ENCODE data around the gene TNFRSF19. TPM values are rescaled to one million over a fixed set of nuclear protein-coding genes. Genes with fewer than 3 reads are reported as not detected.

The TNFRSF19 gene
- total and polyA plus RNA-seq, 3 donors from 2014 or later = 5.7 to 8.4 (median 6.2) TPM

- DNase-seq = no peak
- intact Hi-C loops (cut with DNase I; ENCODE audit: low total_unique reads) = no loop called here
- 45 to 48% methylated on average over 3 of the region's 3 CpGs for WGBS, 2 donors
- Histone ChIP-seq H3K9me3 (no peaks in the 10 kb centered on the region), H3K36me3 (ENCODE audit: low read depth, missing control alignments) (no peaks in the 10 kb centered on the region), H3K4me1 (no peaks in the 10 kb centered on the region), H3K27ac (no peak overlapping the region), H3K4me3 (no peak overlapping the region), H3K27me3 (no peaks in the 10 kb centered on the region)
- TF ChIP-seq POLR2A (IDR thresholded peaks at IDR 0.05) (no peak), CTCF (IDR thresholded peaks at IDR 0.05) (no peak)
Measured at GRCh38 chr13:23617551-23618024, 47.4 kb downstream of the TNFRSF19 start.

DNA sequence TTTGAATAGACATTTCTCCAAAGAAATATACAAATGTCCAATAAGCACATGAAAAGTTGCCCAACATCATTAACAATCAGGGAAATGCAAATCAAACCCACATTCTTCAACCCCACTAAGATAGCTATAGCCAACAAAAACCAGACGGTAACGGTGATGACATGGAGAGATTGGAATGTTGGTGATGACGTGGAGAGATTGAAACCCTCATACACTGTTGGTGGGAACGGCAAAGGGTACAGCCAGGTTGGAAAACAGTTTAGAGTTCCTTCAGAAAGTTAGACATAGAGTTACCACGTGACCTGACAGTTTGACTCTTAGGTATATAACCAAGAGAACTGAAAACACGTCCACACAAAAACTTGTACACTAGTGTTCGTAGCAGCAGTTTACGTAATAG, 48.1 kb downstream of the TNFRSF19 start:
- TF ChIP-seq CTCF (IDR thresholded peaks at IDR 0.05) (no peak), POLR2A (IDR thresholded peaks at IDR 0.05) (no peak)
- Histone ChIP-seq H3K36me3 (ENCODE audit: low read depth, missing control alignments) (no peaks in the 10 kb centered on the region), H3K9me3 (no peaks in the 10 kb centered on the region), H3K4me3 (no peak overlapping the region), H3K27me3 (no peaks in the 10 kb centered on the region), H3K27ac (no peak overlapping the region), H3K4me1 (no peaks in the 10 kb centered on the region)
- no peak for DNase-seq
- WGBS, 2 donors = 86 to 92% methylated on average over 8 of the region's 8 CpGs
- intact Hi-C loops (cut with DNase I; ENCODE audit: low total_unique reads) = no loop called here

GRCh38 chr13:23619068-23619855, 49.0 kb downstream of the TNFRSF19 start:
- H3K36me3 ChIP-seq (ENCODE audit: low read depth, missing control alignments) = no peaks in the 10 kb centered on the region
- no peaks in the 10 kb centered on the region for H3K4me1 ChIP-seq
- no peaks in the 10 kb centered on the region for H3K9me3 ChIP-seq
- no peak for TF ChIP-seq POLR2A (IDR thresholded peaks at IDR 0.05)
- TF ChIP-seq CTCF (IDR thresholded peaks at IDR 0.05) = no peak
- no peak overlapping the region for H3K27ac ChIP-seq
- no peak for DNase-seq
- H3K27me3 ChIP-seq = no peaks in the 10 kb centered on the region
- WGBS, 2 donors = 88 to 98% methylated on average over 5 of the region's 5 CpGs
- no peak overlapping the region for H3K4me3 ChIP-seq
- intact Hi-C loops (cut with DNase I; ENCODE audit: low total_unique reads) = no loop called here

DNA sequence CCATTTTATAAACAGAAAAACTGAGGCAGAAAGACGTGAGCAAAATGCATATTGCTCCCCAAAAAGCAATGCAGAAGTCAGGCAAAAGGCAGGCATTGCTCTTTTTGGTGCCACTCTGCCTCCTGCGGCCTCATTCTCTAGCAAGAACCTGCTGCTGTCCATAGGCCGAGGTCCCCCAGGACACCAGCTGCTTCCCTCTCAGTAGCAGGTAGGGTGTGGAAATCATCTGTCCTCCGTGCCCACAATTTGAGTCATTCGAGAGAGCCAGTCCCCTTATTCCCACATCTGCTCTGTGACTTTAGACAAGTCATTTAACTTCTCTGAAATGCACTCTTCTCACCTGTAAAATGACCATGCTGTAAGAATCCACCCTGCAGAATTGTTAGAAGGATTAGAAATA, 50.0 kb downstream of the TNFRSF19 start:
- no peaks in the 10 kb centered on the region for H3K9me3 ChIP-seq
- H3K27ac ChIP-seq = no peak overlapping the region
- DNase-seq = no peak
- H3K4me3 ChIP-seq = no peak overlapping the region
- H3K36me3 ChIP-seq (ENCODE audit: low read depth, missing control alignments) = no peaks in the 10 kb centered on the region
- intact Hi-C loops (cut with DNase I; ENCODE audit: low total_unique reads) = no loop called here
- H3K4me1 ChIP-seq = no peaks in the 10 kb centered on the region
- 88 to 94% methylated on average over 5 of the region's 5 CpGs for WGBS, 2 donors
- TF ChIP-seq POLR2A (IDR thresholded peaks at IDR 0.05) = no peak
- TF ChIP-seq CTCF (IDR thresholded peaks at IDR 0.05) = no peak
- no peaks in the 10 kb centered on the region for H3K27me3 ChIP-seq

All from testis (tissue), 3 donors.